AG04450 (cell line): Measurements from ENCODE around the gene C16orf87. TPM values are rescaled to one million over a fixed set of nuclear protein-coding genes. Genes with fewer than 3 reads are reported as not detected.

Source experiments
- CTCF ChIA-PET: fragments of 300-600, 350-600 bp; formaldehyde crosslinking; extraction: SDS; loops from one replicate; lab custom pipeline; 2022; ENCODE audit warnings: antibody characterized with exemption, inconsistent platforms; lab: Charles Lee
- POLR2A ChIA-PET: fragments of 350-600 bp; formaldehyde crosslinking; extraction: SDS; loops from one replicate; lab custom pipeline; 2021; ENCODE audit warnings: antibody characterized with exemption, inconsistent platforms; lab: Yijun Ruan, JAX
- DNase-seq: peaks from one replicate; pipeline ENCODE4 v3.0.0-alpha.2; 2011; ENCODE audit warnings: low read depth, low spot score
- H3K27ac ChIP-seq: one replicate; pipeline ENCODE4 v1.5.1; 2012; ENCODE audit warnings: low read depth, low read length, control low read depth
- H3K27me3 ChIP-seq: one replicate; pipeline ENCODE4 v1.6.0; 2012; ENCODE audit warnings: low read length; ENCODE audit not compliant: control insufficient read depth, insufficient read depth
- H3K4me3 ChIP-seq: 2 replicates; pipeline ENCODE4 v1.5.1; 2011; ENCODE audit warnings: mild to moderate bottlenecking, low read depth, low read length, control low read depth
- H3K9me3 ChIP-seq: 2 replicates; pipeline ENCODE4 v1.5.1; 2012; ENCODE audit warnings: low read length; ENCODE audit not compliant: control insufficient read depth, insufficient read depth
- polyA plus RNA-seq: library from polyadenylated mRNA; depleted of rRNA; stranded (reverse); fragments of >200 nt; gene quantifications from 2 replicates; pipeline ENCODE4 v1.2.3, GENCODE V29; 2011
- TF ChIP-seq, protein P1 (sequence below): IDR thresholded peaks from 2 replicates; pipeline ENCODE4 v1.5.1; 2011; ENCODE audit warnings: low read depth, low read length, control low read depth, inconsistent platforms

Gene C16orf87
- polyA plus RNA-seq, 1 experiment: 21.7 TPM

- no peak overlapping the region for H3K4me3 ChIP-seq
- TF ChIP-seq, protein P1, sequence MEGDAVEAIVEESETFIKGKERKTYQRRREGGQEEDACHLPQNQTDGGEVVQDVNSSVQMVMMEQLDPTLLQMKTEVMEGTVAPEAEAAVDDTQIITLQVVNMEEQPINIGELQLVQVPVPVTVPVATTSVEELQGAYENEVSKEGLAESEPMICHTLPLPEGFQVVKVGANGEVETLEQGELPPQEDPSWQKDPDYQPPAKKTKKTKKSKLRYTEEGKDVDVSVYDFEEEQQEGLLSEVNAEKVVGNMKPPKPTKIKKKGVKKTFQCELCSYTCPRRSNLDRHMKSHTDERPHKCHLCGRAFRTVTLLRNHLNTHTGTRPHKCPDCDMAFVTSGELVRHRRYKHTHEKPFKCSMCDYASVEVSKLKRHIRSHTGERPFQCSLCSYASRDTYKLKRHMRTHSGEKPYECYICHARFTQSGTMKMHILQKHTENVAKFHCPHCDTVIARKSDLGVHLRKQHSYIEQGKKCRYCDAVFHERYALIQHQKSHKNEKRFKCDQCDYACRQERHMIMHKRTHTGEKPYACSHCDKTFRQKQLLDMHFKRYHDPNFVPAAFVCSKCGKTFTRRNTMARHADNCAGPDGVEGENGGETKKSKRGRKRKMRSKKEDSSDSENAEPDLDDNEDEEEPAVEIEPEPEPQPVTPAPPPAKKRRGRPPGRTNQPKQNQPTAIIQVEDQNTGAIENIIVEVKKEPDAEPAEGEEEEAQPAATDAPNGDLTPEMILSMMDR: no peak
- H3K27ac ChIP-seq: no peak overlapping the region
- ChIA-PET POLR2A (no interaction called here), CTCF (no interaction called here)
- no peaks in the 10 kb centered on the region for H3K9me3 ChIP-seq
- peaks cover 12% of the 10 kb centered on the region for H3K27me3 ChIP-seq
- DNase-seq: no peak
Measured at GRCh38 chr16:46757339-46758050, 73.5 kb downstream of the C16orf87 start.

GRCh38 chr16:46756772-46757171 lies 74.2 kb downstream of the C16orf87 start:
- POLR2A ChIA-PET: no interaction called here
- CTCF ChIA-PET: interaction anchor here (0.6 kb wide), 1 partner anchor 73 kb away, joined by 6 read pairs; no protein-coding TSS in a partner anchor
- DNase-seq: no peak
- Histone ChIP-seq H3K4me3 (no peak overlapping the region), H3K9me3 (no peaks in the 10 kb centered on the region), H3K27me3 (peaks cover 12% of the 10 kb centered on the region), H3K27ac (no peak overlapping the region)
- TF ChIP-seq, protein P1: no peak

DNA sequence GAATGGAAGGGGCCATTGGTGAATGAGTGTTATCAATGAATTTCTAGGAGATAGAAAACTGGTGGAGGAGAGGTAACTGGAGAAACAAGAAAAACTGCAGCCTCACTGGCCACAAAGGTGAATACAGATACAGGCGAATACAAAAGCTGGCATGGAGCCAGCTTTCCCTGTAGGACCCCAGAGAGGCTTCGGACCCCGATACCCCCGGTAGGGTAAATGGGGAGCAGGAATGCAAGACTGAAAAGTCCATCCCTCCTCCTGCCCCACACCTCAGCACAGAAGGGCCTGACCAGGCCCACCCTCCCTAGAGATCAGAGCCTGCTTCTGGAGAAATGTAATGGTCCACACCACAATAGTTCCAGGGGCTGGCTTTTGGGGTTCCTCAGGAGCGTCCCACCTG lies 78.0 kb downstream of the C16orf87 start:
- CTCF ChIA-PET: no interaction called here
- H3K9me3 ChIP-seq: no peaks in the 10 kb centered on the region
- no peak overlapping the region for H3K27ac ChIP-seq
- H3K27me3 ChIP-seq: peaks cover 3% of the 10 kb centered on the region
- H3K4me3 ChIP-seq: no peak overlapping the region
- POLR2A ChIA-PET: interaction anchor here (0.9 kb wide), 1 partner anchor 78 kb away, joined by 3 read pairs; the partner anchor contains the start of gene C16orf87
- no peak for DNase-seq
- TF ChIP-seq, protein P1: no peak

DNA sequence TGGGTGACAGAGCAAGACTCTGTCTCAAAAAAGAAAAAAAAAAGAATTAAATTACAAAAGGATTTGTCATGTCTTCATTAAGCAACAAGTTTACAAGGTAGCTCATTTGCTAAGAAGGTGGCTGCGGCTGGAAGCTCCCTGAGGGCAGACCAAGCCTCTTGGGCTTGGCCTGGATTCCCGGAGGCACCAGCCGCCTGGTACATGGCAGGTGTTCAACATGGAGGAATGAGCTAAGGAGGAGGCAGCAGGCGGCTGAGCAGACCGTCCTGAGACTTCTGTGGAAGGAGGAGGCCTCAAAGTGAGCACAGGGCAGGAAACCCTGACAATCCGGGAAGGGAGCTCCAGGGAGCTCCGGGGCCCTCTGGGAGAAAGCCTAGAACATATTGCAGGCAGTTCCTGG lies 79.6 kb downstream of the C16orf87 start:
- DNase-seq: no peak
- no peaks in the 10 kb centered on the region; the same call in 1 of the 2 replicates for H3K9me3 ChIP-seq
- POLR2A ChIA-PET: no interaction called here
- H3K27me3 ChIP-seq: no peaks in the 10 kb centered on the region
- H3K4me3 ChIP-seq: no peak overlapping the region
- TF ChIP-seq, protein P1: no peak
- H3K27ac ChIP-seq: no peak overlapping the region
- CTCF ChIA-PET: interaction anchor here (1.2 kb wide), 1 partner anchor 49 kb away, joined by 4 read pairs; no protein-coding TSS in a partner anchor

- H3K27ac ChIP-seq: no peak overlapping the region
- no peaks in the 10 kb centered on the region; the same call in 1 of the 2 replicates for H3K9me3 ChIP-seq
- DNase-seq: no peak
- no peaks in the 10 kb centered on the region for H3K27me3 ChIP-seq
- CTCF ChIA-PET: no interaction called here
- no peak overlapping the region for H3K4me3 ChIP-seq
- POLR2A ChIA-PET: no interaction called here
- TF ChIP-seq, protein P1: no peak
Measured at GRCh38 chr16:46748775-46749705, 81.9 kb downstream of the C16orf87 start.
